Measurements from ENCODE around the gene FGD5.

Gene FGD5

GRCh38 chr3:14943042-14943441 lies 124.3 kb downstream of the FGD5 start:
- peaks cover 6 to 18% of the 10 kb centered on the region in 2 donors for H3K36me3 ChIP-seq (ENCODE audit: control insufficient read depth in 1 of 2, insufficient read depth in 2 of 2, low read length in 2 of 2)
- H3K27ac ChIP-seq (ENCODE audit: low read depth, low read length): no peak overlapping the region
- peaks cover 28 to 39% of the 10 kb centered on the region in 2 donors for H3K4me1 ChIP-seq (ENCODE audit: control insufficient read depth in 1 of 2, insufficient read depth in 2 of 2, low read length in 2 of 2)
- H3K9me3 ChIP-seq (ENCODE audit: control insufficient read depth in 1 of 2, low read length in 2 of 2): no peaks in the 10 kb centered on the region
- peak overlapping the region in 1 of 2 donors; percentile 12 for H3K4me3 ChIP-seq (ENCODE audit: low read depth in 1 of 2, low read length in 2 of 2)
- H3K27me3 ChIP-seq (ENCODE audit: control insufficient read depth in 1 of 2, insufficient read depth in 2 of 2, low read length in 2 of 2): no peaks in the 10 kb centered on the region
- peak overlapping the region; percentile 9 to 22 for H3K9ac ChIP-seq (ENCODE audit: low read depth in 1 of 2, low read length in 2 of 2)

GRCh38 chr3:14946236-14946635 lies 127.5 kb downstream of the FGD5 start:
- Histone ChIP-seq H3K4me1 (ENCODE audit: control insufficient read depth in 1 of 2, insufficient read depth in 2 of 2, low read length in 2 of 2) (peaks cover 45 to 53% of the 10 kb centered on the region in 2 donors), H3K27ac (ENCODE audit: low read depth, low read length) (peak overlapping the region; percentile 98), H3K27me3 (ENCODE audit: control insufficient read depth in 1 of 2, insufficient read depth in 2 of 2, low read length in 2 of 2) (no peaks in the 10 kb centered on the region), H3K4me3 (ENCODE audit: low read depth in 1 of 2, low read length in 2 of 2) (peak overlapping the region; percentile 89 to 94), H3K9me3 (ENCODE audit: control insufficient read depth in 1 of 2, low read length in 2 of 2) (no peaks in the 10 kb centered on the region), H3K36me3 (ENCODE audit: control insufficient read depth in 1 of 2, insufficient read depth in 2 of 2, low read length in 2 of 2) (peaks cover 6 to 18% of the 10 kb centered on the region in 2 donors), H3K9ac (ENCODE audit: low read depth in 1 of 2, low read length in 2 of 2) (peak overlapping the region; percentile 86 to 98)

GRCh38 chr3:14946739-14947099 lies 128.0 kb downstream of the FGD5 start:
- Histone ChIP-seq H3K9me3 (ENCODE audit: control insufficient read depth in 1 of 2, low read length in 2 of 2) (no peaks in the 10 kb centered on the region), H3K36me3 (ENCODE audit: control insufficient read depth in 1 of 2, insufficient read depth in 2 of 2, low read length in 2 of 2) (peaks cover 6 to 18% of the 10 kb centered on the region in 2 donors), H3K4me3 (ENCODE audit: low read depth in 1 of 2, low read length in 2 of 2) (peak overlapping the region; percentile 89 to 94), H3K27ac (ENCODE audit: low read depth, low read length) (peak overlapping the region; percentile 98), H3K27me3 (ENCODE audit: control insufficient read depth in 1 of 2, insufficient read depth in 2 of 2, low read length in 2 of 2) (no peaks in the 10 kb centered on the region), H3K9ac (ENCODE audit: low read depth in 1 of 2, low read length in 2 of 2) (peak overlapping the region; percentile 86 to 98), H3K4me1 (ENCODE audit: control insufficient read depth in 1 of 2, insufficient read depth in 2 of 2, low read length in 2 of 2) (peaks cover 45 to 53% of the 10 kb centered on the region in 2 donors)

DNA sequence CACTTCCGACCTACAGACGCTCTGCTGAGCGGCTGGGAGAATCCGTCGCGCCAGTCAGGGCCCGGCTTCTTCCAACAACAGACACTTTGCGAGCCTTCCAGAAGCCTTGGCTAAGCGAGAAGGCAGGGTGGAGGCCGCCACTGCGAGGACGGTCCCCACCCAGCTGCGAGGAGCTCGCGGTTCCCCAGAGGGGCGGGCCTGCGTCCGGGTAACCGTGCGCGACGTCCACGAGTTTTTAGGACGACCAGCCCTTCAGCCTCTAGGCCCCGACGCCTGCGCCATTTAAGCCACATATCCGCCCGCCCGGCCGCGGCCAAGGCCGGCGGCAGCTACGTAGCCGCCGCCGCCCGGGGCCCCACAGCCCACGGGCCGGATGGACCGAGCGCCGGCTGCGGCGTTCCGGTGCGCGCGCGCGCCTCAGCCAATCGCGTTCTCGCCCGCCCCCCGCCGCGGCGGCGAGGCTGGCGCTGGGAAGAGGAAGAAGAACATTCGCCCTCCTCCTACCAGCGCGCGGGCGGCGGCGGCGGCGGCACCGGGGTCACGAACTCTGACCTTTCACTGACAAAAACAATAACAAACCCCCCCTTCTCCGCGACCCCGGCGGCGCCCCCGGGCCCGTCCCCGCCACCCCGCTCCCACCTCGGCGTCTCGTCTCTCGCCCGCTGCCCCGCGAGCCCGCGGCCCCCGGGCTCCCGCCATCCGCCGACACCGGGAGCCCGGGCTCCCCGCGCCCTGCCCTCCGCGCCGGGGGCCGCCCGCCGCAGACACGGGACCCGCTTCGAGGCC lies 128.5 kb downstream of the FGD5 start, which contains the start of gene NR2C2:
Gene NR2C2 (plus strand): TSS at position 484 of the 786 bp plus-strand sequence. CDS start 56,332 bp downstream, outside the sequence.
- Histone ChIP-seq H3K9ac (ENCODE audit: low read depth in 1 of 2, low read length in 2 of 2) (peak within 1 kb of the TSS; percentile 86 to 98), H3K36me3 (ENCODE audit: control insufficient read depth in 1 of 2, insufficient read depth in 2 of 2, low read length in 2 of 2) (peaks cover 6 to 18% of the 10 kb centered on the region in 2 donors), H3K27ac (ENCODE audit: low read depth, low read length) (peak within 1 kb of the TSS; percentile 98), H3K27me3 (ENCODE audit: control insufficient read depth in 1 of 2, insufficient read depth in 2 of 2, low read length in 2 of 2) (no peaks in the 10 kb centered on the region), H3K9me3 (ENCODE audit: control insufficient read depth in 1 of 2, low read length in 2 of 2) (no peaks in the 10 kb centered on the region), H3K4me3 (ENCODE audit: low read depth in 1 of 2, low read length in 2 of 2) (peak within 1 kb of the TSS; percentile 89 to 94), H3K4me1 (ENCODE audit: control insufficient read depth in 1 of 2, insufficient read depth in 2 of 2, low read length in 2 of 2) (peaks cover 45 to 50% of the 10 kb centered on the region in 2 donors)

- H3K9ac ChIP-seq (ENCODE audit: low read depth in 1 of 2, low read length in 2 of 2): peak overlapping the region; percentile 33 to 67
- H3K9me3 ChIP-seq (ENCODE audit: control insufficient read depth in 1 of 2, low read length in 2 of 2): no peaks in the 10 kb centered on the region
- peak overlapping the region; percentile 98 for H3K27ac ChIP-seq (ENCODE audit: low read depth, low read length)
- peaks cover 45 to 48% of the 10 kb centered on the region in 2 donors for H3K4me1 ChIP-seq (ENCODE audit: control insufficient read depth in 1 of 2, insufficient read depth in 2 of 2, low read length in 2 of 2)
- H3K4me3 ChIP-seq (ENCODE audit: low read depth in 1 of 2, low read length in 2 of 2): peak overlapping the region; percentile 84 to 85
- H3K36me3 ChIP-seq (ENCODE audit: control insufficient read depth in 1 of 2, insufficient read depth in 2 of 2, low read length in 2 of 2): peaks cover 9 to 21% of the 10 kb centered on the region in 2 donors
- no peaks in the 10 kb centered on the region for H3K27me3 ChIP-seq (ENCODE audit: control insufficient read depth in 1 of 2, insufficient read depth in 2 of 2, low read length in 2 of 2)
Measured at GRCh38 chr3:14947886-14948608, 129.3 kb downstream of the FGD5 start.

DNA sequence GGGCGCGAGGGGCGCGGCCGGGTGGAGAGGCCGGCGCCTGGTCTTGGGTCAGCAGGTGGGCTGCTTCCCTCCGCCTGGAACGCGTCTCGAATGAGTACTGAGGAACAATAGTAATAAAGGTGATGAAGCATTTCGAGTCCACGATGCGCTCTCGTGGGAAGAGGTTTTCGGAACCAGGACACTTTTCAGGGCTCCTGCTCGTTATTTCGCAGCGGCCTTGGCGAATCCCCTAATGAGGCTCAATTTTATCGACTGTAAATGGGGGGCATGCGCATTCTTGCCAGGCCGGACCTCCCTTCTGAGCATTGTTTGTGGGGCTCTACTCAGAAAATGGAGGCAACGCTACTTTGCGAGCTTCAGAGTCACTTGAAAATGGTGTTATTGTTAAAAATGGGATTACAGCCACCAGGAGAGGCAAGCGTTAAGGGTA lies 129.9 kb downstream of the FGD5 start:
- peak overlapping the region; percentile 72 for H3K27ac ChIP-seq (ENCODE audit: low read depth, low read length)
- H3K4me3 ChIP-seq (ENCODE audit: low read depth in 1 of 2, low read length in 2 of 2): peak overlapping the region; percentile 84 to 85
- H3K27me3 ChIP-seq (ENCODE audit: control insufficient read depth in 1 of 2, insufficient read depth in 2 of 2, low read length in 2 of 2): no peaks in the 10 kb centered on the region
- peaks cover 40 to 42% of the 10 kb centered on the region in 2 donors for H3K4me1 ChIP-seq (ENCODE audit: control insufficient read depth in 1 of 2, insufficient read depth in 2 of 2, low read length in 2 of 2)
- no peaks in the 10 kb centered on the region for H3K9me3 ChIP-seq (ENCODE audit: control insufficient read depth in 1 of 2, low read length in 2 of 2)
- peaks cover 9 to 16% of the 10 kb centered on the region in 2 donors for H3K36me3 ChIP-seq (ENCODE audit: control insufficient read depth in 1 of 2, insufficient read depth in 2 of 2, low read length in 2 of 2)
- H3K9ac ChIP-seq (ENCODE audit: low read depth in 1 of 2, low read length in 2 of 2): peak overlapping the region; percentile 81 to 88

DNA sequence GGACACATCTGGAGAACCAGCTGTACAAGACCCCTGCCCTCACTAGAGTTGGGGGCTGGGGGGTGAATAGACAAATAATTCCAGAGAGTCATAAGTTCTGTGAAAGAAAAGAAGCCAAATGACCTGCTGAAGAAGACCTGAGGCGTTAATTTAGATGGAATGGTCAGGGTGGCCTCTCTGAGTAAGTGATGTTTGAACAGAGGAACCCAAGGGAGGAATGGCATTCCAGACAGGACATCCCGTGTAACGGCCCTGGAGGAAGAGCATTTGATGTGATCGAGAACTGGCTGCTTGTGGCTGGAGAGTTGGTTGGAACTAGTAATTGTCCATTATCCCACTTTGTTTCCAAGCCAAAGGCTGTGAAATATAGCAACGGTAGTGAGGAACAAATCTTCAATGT lies 130.4 kb downstream of the FGD5 start:
- H3K36me3 ChIP-seq (ENCODE audit: control insufficient read depth in 1 of 2, insufficient read depth in 2 of 2, low read length in 2 of 2): peaks cover 9 to 16% of the 10 kb centered on the region in 2 donors
- H3K27me3 ChIP-seq (ENCODE audit: control insufficient read depth in 1 of 2, insufficient read depth in 2 of 2, low read length in 2 of 2): no peaks in the 10 kb centered on the region
- no peak overlapping the region for H3K27ac ChIP-seq (ENCODE audit: low read depth, low read length)
- peak overlapping the region; percentile 81 to 88 for H3K9ac ChIP-seq (ENCODE audit: low read depth in 1 of 2, low read length in 2 of 2)
- peak overlapping the region; percentile 84 to 85 for H3K4me3 ChIP-seq (ENCODE audit: low read depth in 1 of 2, low read length in 2 of 2)
- H3K4me1 ChIP-seq (ENCODE audit: control insufficient read depth in 1 of 2, insufficient read depth in 2 of 2, low read length in 2 of 2): peaks cover 35 to 37% of the 10 kb centered on the region in 2 donors
- no peaks in the 10 kb centered on the region for H3K9me3 ChIP-seq (ENCODE audit: control insufficient read depth in 1 of 2, low read length in 2 of 2)

GRCh38 chr3:14950274-14950673 lies 131.5 kb downstream of the FGD5 start:
- no peaks in the 10 kb centered on the region for H3K9me3 ChIP-seq (ENCODE audit: control insufficient read depth in 1 of 2, low read length in 2 of 2)
- no peak overlapping the region for H3K27ac ChIP-seq (ENCODE audit: low read depth, low read length)
- H3K9ac ChIP-seq (ENCODE audit: low read depth in 1 of 2, low read length in 2 of 2): no peak overlapping the region
- H3K36me3 ChIP-seq (ENCODE audit: control insufficient read depth in 1 of 2, insufficient read depth in 2 of 2, low read length in 2 of 2): peaks cover 7 to 9% of the 10 kb centered on the region in 2 donors
- H3K27me3 ChIP-seq (ENCODE audit: control insufficient read depth in 1 of 2, insufficient read depth in 2 of 2, low read length in 2 of 2): no peaks in the 10 kb centered on the region
- peaks cover 29 to 30% of the 10 kb centered on the region in 2 donors for H3K4me1 ChIP-seq (ENCODE audit: control insufficient read depth in 1 of 2, insufficient read depth in 2 of 2, low read length in 2 of 2)
- no peak overlapping the region for H3K4me3 ChIP-seq (ENCODE audit: low read depth in 1 of 2, low read length in 2 of 2)

- Histone ChIP-seq H3K27me3 (ENCODE audit: control insufficient read depth in 1 of 2, insufficient read depth in 2 of 2, low read length in 2 of 2) (no peaks in the 10 kb centered on the region), H3K27ac (ENCODE audit: low read depth, low read length) (no peak overlapping the region), H3K4me3 (ENCODE audit: low read depth in 1 of 2, low read length in 2 of 2) (no peak overlapping the region), H3K36me3 (ENCODE audit: control insufficient read depth in 1 of 2, insufficient read depth in 2 of 2, low read length in 2 of 2) (peaks cover 6 to 8% of the 10 kb centered on the region in 2 donors), H3K9me3 (ENCODE audit: control insufficient read depth in 1 of 2, low read length in 2 of 2) (no peaks in the 10 kb centered on the region), H3K9ac (ENCODE audit: low read depth in 1 of 2, low read length in 2 of 2) (no peak overlapping the region), H3K4me1 (ENCODE audit: control insufficient read depth in 1 of 2, insufficient read depth in 2 of 2, low read length in 2 of 2) (peaks cover 6 to 27% of the 10 kb centered on the region in 2 donors)
Measured at GRCh38 chr3:14957153-14957552, 138.4 kb downstream of the FGD5 start.

- H3K9me3 ChIP-seq (ENCODE audit: control insufficient read depth in 1 of 2, low read length in 2 of 2): no peaks in the 10 kb centered on the region
- H3K27ac ChIP-seq (ENCODE audit: low read depth, low read length): no peak overlapping the region
- H3K9ac ChIP-seq (ENCODE audit: low read depth in 1 of 2, low read length in 2 of 2): no peak overlapping the region
- H3K36me3 ChIP-seq (ENCODE audit: control insufficient read depth in 1 of 2, insufficient read depth in 2 of 2, low read length in 2 of 2): peaks cover 6 to 7% of the 10 kb centered on the region in 2 donors
- no peak overlapping the region for H3K4me3 ChIP-seq (ENCODE audit: low read depth in 1 of 2, low read length in 2 of 2)
- H3K4me1 ChIP-seq (ENCODE audit: control insufficient read depth in 1 of 2, insufficient read depth in 2 of 2, low read length in 2 of 2): peaks cover 6 to 23% of the 10 kb centered on the region in 2 donors
- no peaks in the 10 kb centered on the region for H3K27me3 ChIP-seq (ENCODE audit: control insufficient read depth in 1 of 2, insufficient read depth in 2 of 2, low read length in 2 of 2)
Measured at GRCh38 chr3:14957925-14958324, 139.2 kb downstream of the FGD5 start.
